GM19452 (cell line): ENCODE results near the gene PLEKHG4B.
"Not testable (repeated sequence)": the region's sequence is repeated elsewhere in the genome, so short reads cannot be mapped to it uniquely, and the experiment has no call there.

Experiments
- ATAC-seq: cut with Tn5 transposase; IDR thresholded peaks from one replicate; pipeline ENCODE4 v1.9.1; 2021; ENCODE audit not compliant: unreplicated experiment

The PLEKHG4B gene

DNA sequence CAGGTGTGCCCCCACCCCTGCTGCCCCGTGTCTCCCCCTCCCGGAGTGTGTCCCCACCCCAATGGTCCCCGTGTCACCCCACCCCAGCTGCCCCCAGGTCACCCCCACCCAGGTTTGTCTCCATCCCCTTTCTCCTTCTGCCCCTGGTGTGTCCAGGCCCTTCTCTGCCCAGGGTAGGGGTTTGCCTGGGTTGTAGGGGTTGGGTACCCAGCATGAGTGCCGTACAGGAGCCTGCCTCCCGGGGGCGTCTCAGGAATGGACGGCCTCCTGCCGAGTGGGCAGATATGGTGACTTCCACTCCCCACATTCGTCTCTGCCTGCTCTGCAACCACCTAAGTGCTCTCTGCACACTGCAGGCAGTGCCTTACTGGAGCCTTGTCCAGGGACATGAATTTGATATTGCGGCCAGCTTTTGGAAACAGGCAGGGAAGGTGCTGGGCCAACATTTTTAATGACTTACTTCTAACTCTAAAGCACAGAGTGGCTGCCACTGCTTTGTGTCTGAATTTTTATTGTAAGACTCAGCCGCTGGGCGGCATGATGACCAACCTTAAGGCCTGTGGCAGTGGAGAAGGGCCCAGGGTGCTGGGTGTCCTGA lies 106.0 kb downstream of the PLEKHG4B start:
- ATAC-seq, result no peak

DNA sequence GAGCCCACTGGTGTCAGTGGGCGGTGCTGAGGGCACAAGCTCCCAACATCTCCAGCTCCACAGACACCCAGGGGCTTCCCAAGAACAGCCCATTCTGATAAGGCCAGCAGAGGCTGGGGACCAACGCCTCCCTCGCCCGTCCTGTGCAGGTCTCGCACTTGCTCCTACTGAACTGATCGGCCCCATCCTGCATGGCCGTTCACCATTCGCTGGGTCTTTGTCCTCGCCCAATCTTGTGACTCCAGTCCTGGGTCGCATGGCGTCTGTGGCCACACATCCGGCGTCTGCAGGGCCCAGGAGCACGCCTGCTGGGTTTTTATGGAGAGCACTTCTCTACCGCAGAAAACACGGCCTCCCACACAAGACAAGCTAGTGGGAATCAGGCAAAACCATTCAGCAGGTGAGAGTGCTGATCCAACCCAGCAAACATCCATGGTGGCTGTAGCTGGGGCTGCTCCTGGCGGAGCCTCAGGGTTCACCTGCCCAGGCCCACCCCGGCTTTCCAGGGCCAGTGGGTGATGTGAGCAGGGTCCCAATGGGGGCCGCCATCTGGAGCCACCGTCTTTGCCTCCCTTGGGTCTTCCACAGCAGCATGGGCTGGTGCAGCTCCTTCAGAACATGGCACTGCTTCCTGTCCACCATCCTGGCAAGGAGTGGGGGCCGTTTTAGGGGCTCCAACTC lies 106.7 kb downstream of the PLEKHG4B start:
- no peak for ATAC-seq

DNA sequence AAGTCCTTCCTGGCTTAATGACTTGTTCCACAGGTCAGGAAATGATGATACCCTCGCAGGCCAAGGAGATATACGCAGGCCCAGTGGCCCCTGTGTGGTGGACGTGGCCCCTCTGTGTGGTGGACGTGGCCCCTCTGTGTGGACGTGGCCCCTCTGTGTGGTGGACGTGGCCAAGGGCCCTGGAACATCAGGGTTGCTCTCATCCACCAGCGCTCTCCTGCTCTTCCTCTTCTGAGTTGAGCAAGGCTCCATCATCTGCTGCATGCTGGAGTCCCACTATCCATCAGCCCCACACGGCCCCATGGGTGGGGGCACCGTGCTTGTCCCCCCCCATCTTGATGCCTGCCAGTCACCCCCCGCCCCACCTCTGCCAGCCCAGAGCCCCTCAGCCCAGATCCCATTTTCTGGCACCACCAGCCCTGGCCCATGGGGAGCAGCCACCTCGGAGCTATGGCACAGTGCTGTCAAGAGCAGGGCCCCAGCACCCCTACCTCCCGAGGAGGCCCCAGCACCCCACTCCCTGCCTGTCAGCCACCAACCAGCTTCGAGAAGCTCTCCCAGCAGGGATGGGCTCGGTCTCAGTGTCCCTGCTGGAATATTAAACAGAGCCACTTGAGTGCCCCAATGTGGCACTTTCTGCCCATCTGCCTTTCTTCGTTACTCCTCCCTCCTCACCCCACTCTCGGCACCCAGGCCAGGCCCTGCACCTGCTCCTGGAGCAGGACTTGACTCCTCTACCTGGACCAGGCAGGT lies 107.4 kb downstream of the PLEKHG4B start:
- no peak for ATAC-seq

DNA sequence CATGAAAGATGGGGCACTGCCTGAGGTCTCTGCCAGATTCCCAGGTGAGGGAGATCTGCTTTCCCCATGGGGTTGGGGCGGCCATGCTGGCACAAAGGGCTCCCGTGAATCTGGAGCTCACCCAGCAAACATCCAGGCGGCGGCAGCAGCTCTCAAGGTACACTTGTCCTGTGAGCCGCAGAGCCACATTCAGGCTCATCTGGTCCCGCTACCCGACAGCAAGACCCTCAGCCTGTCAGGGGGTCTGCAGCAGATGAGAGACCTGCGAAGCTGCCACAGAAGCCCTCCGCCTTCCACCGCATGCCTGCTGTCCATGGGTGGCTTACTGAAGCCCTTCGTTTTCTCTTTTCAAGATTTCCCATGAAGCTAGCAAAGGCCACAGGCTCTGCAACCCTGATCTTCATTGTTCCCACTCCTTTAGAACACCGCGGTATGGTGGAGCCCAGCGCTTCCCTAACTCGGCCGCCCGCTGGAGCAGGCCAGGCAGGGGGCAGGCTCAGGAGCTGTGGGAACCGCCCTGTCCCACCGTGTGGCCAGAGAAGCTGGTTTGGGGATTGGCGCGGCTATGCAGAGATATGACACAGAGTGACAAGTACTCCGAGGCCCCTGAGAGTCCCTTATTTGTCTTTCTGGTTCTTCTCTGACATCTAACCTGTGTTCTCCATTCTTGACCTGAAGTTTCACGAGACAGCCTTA lies 108.1 kb downstream of the PLEKHG4B start:
- no peak for ATAC-seq

DNA sequence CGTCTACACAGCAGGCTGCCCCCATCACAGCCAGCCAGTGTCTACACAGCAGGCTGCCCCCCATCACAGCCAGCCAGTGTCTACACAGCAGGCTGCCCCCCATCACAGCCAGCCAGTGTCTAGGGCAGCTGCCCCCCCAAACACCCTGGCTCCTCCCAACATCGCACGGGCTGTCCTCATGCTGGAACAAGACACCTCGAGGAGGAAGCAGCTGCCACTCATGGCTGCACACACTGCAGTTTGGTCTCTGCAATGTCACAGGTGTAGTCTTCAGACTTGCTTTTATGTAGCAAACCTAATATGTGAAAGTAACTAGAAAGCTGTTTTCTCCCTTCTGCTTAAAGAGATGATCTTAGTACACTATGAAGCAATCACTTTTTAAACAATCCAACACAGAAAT lies 109.0 kb downstream of the PLEKHG4B start:
- ATAC-seq, result no peak

DNA sequence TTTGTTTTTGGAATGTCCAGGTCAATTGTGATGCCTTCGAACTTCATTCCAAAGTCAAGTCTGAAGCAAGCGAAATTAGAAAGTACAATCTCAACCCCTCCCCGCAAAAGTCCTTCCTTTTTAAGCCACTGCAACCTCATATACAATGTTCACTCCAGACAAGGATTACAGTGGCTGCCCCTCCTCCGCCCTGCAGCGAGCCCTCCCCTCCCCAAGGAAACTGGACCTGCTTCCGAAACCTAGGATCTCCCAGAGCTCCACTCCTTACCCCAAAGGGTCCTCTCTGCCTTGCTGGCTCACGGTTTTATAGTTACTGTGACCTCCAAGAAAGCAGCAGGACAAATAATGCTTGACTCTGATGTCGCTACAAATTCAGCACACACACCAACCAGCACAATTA lies 109.7 kb downstream of the PLEKHG4B start:
- no peak for ATAC-seq

DNA sequence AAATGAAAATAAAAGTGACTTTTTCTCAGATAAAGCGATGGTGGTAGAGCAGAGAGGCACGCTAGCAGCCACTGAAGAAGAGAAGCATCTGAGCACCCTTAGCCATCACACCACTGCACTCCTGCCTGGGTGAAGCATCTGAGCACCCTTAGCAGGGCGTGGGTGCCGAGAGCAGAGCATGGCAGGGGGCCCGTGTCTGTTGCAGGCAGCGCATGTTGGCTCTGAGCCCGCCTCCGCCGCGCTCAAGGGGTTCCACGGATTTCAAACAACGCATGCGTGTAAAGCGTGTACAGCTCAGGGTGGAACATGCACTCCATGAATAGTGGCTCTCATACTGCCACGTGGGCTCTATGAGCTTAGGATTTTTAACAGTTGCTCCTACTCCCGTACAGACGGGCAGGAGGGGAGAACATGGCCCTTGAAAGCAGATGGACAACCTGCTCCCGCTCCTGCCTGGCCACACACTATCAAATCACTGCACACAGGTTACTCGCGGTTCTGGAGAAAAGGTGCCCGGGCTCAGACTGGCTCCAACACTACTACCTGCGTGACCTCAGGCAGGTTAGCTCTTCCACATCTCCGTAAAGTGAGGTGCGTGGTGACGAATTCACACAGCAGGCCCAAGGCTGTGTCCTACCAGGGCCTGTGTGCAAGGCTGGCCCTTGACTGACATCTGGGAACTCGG lies 111.4 kb downstream of the PLEKHG4B start:
- no peak for ATAC-seq

DNA sequence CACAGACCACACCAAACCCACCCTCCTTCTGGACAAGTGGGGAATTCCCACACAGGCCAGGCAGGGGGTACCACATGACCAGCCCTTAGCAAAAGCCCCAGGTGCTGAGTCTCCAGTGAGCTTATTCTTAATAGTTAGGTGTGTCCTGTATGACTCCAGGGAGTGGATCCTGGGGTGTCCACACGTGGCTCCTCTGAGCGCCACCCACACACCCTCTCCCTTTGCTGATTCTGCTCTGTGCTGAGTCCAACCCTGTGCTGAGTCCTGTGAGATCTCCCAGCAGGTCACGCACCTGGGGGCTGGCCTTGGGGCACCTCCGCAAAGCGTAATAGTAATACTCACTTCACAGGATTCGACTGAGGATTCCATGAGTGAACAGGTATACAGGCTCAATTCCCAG lies 112.0 kb downstream of the PLEKHG4B start:
- ATAC-seq, result no peak

DNA sequence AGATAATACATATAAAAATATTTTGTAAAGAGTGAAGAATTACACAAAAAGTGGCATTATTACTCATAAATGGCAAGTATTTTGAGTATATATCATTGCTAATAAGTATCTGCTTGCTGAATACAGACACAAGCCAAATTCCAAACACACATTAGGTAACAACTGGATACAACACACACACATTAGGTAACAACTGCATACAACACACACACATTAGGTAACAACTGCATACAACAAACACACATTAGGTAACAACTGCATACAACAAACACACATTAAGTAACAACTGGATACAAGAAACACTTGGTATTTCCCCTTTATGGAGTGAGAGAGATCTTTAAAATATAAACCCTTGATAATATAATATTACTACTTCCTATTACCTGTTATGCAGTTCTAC lies 112.5 kb downstream of the PLEKHG4B start:
- ATAC-seq, result no peak

DNA sequence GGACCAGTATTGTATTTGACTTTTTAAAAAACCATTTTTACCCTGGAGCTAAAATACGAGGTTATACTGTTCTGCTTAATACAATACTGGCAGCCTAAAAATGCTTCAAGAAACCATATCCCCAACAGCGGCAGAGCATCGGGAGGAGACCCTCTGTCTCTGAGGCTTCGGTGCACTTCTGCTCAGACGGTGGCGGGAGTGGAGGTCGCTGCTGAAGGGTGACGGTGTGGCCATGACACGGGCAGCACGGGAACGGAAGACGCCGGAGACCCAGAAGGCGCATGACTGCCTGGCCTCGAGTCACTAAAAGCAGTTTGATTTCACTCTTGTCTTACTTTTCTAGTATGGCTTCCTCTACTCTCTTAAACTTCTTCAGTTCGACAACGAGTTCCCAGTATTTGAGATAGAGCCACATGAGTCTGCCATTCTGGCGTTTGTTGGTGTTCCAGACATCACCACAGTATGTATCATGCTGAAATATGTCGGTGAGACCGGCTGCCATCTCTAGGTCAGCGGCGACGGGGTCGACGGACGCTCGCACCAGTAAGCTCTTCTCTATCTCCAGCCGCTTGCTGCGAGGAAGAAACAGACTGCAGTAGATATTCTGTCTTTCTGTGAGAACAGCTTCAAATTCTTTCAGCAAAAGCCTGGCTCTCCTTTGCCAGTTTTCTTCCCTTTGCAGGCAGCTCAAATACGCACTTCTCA lies 113.2 kb downstream of the PLEKHG4B start:
- no peak for ATAC-seq

DNA sequence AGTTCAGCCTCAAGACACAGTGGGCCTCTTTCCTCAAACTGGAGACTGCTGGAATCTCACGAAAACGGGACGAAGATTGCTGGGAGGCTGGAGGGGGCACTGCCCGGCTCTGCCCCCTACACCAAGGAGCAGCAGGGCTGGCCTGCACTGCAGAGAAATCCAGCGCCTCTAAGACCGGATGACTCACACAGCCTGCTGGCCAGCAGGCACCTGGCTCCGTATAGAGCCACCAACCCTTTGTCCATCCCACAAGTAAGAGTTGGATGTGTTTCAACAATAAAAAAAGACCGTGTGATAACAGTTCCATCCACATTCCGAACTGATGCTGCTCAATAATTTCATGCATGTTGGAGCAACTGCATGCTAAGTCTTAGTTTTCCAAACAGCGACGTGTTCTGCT lies 114.4 kb downstream of the PLEKHG4B start:
- no peak for ATAC-seq

DNA sequence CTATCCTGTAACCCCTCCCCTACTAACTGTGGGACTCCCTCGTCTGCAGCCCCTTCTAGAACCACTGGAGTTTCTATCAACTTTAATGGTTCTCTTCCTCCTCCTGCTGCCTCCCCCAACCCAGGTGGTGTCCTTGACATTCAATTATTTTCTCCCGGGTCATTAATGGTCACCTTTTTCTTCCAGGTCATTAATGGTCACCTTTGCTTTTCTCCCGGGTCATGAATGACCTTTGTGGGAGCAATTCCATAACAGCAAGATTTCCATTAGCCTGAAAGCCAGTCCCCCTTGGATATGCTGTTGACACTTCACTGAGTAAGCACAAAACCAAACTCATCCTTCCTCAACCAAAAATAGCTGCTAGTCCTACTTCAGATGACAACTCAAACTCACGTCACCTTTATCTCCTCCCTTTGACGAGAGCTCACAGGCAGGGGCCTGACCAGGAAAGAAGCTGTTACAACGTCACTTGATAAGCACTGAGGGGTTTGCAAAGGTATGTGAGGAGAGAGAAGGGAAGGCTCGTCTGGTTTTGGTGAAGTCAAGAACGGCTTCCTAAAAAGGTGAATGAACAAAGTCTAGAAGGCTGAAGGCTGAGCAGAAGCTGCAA lies 115.1 kb downstream of the PLEKHG4B start:
- ATAC-seq, result no peak

DNA sequence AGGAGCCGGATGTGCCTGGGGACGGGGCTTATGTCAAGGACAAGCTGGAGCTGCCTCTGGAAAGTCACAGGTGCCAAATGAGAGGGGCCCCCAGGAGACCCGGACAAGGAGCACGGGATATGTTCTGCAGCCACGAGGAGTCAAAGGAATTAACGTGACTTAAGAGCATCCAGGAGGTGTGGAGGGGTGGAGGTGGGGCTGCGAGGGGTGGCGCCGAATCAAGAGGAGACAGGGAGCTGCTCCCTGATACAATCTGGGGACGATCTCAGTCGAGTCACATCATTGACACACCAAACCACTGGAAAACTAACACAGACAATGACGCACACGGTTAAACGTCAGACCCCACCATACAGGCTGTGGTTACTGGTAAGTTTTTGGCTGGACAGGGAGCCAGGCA lies 115.6 kb downstream of the PLEKHG4B start:
- ATAC-seq, result no peak

DNA sequence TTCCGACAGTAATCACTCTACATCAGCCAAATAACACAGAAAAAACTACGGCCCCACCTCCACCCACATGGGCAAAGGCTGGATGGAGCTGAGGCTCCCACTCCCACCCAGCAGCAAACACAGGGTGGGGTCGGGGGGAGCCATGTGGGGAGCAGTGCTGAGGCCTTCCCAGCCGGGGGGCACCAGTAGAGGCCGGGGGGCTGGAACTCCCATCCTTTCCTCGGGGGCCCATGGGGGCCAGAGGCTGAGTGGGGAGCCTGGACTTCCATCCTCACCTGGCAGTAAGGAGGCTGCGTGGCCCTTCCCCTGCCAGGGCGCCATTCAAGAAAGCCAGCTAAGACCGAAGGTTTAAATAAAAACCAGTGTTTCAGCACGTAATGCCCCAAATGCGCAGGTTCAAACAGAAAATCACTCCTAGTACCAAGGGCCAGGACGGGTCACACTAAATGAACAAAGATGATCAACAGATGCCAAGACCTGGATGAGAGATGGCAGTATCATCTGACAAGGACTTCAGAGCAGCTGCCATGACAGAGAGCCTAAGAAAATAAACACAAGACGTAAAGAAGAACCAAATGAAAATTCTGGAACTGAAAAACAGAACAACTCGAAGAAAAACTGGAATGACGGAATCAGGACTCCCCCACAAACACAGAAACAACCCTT lies 116.6 kb downstream of the PLEKHG4B start:
- no peak for ATAC-seq

DNA sequence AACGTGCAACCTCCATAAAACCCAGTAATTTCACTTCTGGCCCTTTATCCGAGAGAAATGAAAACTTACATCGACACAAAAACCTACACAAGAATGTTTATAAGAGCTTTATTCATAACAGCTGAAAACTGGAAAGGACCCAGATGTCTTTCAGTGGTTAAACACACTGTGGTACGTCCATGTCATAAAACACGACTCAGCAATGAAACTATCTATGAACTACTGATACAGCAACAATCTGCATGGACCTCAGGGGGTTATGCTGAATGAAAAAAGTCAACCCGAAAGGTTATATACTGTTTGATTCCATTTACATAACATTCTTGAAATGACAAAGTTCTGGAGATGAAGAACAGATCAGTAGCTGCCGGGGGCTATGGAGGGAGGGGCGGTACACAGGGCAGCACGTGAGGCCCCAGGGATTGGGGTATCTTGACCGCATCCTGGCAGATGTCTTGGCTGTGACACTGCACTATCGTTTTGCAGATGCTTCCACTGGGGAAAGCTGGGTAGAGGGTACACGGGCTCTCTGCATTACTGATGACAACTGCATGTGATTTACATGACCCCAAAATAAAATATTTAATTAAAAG lies 121.9 kb downstream of the PLEKHG4B start:
- no peak for ATAC-seq

DNA sequence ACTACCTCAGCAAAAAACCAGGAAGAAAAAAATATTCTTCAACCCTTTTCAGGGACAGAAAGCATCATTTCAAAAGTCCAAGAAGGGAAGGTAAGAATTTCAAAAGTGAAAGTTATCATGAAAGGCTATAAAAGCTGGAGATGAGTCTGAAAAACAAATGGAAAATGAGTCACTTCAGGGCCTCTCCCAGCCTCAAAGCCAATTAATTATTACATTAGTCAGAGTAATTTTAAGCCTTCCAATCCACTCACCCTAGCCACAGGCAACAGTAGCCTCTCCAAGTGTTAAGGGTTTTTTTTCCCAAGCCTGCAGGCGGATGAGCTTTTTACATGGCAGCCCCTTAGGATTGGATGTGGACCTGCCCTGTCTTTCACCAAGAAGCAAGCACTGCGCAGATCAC lies 123.3 kb downstream of the PLEKHG4B start:
- ATAC-seq, result not testable (repeated sequence)

DNA sequence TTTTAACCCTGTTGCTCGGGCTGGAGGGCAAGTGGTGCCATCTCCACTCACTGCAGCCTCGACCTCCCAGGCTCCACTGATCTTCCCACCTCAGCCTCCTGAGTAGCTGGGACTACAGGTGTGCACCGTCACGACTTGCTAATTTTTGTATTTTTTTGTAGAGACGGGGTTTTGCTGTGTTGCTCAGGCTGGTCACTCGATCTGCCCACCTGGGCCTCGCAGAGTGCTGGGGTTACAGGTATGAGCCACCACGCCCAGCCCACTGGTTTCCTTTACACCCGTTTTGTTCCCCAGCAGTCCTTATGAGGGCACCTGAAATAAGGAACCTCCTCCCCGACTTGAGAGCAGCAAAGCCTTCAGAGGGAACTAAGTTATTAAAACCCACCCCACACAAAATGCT lies 124.1 kb downstream of the PLEKHG4B start:
- not testable (repeated sequence) for ATAC-seq

DNA sequence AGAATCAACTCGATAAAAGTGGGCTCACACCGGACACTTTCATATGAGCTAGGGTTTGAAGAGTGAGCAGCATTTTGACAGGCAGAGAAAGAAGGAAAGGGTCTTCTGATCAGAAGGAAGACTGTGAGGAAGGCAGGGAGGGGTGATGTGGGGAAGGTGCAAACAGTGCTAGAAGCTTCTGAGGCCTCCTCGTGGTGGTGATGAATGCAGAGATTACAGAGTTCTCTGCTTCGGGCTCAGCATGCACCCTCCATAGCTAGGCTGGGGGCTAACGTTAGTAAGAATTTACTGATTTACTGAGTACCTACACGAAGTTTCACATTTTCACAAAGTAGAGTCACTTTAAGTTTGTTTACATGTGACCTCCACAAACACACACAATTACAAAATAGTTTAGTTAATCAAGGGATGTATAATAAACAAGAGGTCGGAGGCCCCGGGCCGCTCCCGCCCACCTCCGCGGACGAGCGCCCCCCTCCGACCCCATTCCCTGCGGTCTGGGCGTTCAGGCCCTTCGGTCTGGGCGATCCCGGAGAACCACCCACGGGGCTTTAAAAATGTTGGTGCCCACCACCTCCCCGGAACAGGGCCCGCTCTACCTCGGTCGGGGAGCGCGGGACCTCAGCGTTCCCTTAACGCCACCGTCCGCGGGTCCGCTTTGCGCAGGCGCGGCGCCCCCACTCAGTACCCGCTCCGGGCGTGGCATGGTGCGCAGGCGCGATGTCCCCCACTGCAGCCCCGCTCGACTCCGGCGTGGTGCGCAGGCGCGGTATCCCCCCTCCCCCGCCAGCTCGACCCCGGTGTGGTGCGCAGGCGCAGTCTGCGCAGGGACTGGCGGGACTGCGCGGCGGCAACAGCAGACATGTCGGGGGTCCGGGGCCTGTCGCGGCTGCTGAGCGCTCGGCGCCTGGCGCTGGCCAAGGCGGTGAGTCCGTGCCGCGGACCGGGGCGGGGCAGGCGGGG lies 125.8 kb downstream of the PLEKHG4B start, which contains the start of the genes CCDC127 and SDHA:
Gene CCDC127 (minus strand): TSS at position 660 of the 963 bp plus-strand sequence. CDS start 1,304 bp downstream, outside the sequence.
Gene SDHA (plus strand): TSS at position 827 of the 963 bp plus-strand sequence. CDS start 36 bp downstream, at position 863.
- ATAC-seq, result peak; percentile 68
